Measurements from ENCODE around the gene TPRX1.
"Not testable (repeated sequence)": the region's sequence is repeated elsewhere in the genome, so short reads cannot be mapped to it uniquely, and the experiment has no call there.

The TPRX1 gene

DNA sequence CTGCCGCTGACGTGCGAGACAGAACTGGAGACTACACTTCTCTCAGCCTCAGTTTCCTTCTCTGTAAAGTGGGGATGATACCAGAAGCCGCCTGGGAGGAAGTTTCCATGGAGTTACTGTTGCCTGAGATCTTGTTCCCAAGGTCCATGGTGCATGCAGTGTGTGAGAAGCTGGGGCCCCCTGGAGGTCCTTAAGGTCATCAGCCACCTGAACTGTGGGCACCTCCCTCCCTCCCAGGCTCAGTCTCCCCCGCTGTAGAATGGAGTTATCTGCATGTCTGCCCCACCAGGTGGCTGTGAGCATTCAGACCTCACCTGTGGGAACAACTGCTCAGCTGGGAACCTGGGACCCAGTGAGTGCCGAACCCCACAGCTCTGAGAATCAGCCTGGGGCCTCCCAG is 20.0 kb upstream of the TPRX1 start:
- Histone ChIP-seq H3K4me2 (ENCODE audit: low read length) (no peak overlapping the region), H3K9ac (no peak overlapping the region), H3K27me3 (ENCODE audit: control insufficient read depth, insufficient read depth, low read length) (no peaks in the 10 kb centered on the region), H3K4me1 (no peaks in the 10 kb centered on the region), H3K27ac (no peak overlapping the region), H3K79me2 (no peaks in the 10 kb centered on the region), H3K9me3 (ENCODE audit: control insufficient read depth, low read length) (no peaks in the 10 kb centered on the region), H2AFZ (no peak overlapping the region), H3K36me3 (ENCODE audit: control insufficient read depth, insufficient read depth, low read length) (no peaks in the 10 kb centered on the region), H3K4me3 (ENCODE audit: low read depth, low read length) (no peak overlapping the region)
- TF ChIP-seq, protein P1, sequence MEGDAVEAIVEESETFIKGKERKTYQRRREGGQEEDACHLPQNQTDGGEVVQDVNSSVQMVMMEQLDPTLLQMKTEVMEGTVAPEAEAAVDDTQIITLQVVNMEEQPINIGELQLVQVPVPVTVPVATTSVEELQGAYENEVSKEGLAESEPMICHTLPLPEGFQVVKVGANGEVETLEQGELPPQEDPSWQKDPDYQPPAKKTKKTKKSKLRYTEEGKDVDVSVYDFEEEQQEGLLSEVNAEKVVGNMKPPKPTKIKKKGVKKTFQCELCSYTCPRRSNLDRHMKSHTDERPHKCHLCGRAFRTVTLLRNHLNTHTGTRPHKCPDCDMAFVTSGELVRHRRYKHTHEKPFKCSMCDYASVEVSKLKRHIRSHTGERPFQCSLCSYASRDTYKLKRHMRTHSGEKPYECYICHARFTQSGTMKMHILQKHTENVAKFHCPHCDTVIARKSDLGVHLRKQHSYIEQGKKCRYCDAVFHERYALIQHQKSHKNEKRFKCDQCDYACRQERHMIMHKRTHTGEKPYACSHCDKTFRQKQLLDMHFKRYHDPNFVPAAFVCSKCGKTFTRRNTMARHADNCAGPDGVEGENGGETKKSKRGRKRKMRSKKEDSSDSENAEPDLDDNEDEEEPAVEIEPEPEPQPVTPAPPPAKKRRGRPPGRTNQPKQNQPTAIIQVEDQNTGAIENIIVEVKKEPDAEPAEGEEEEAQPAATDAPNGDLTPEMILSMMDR (IDR thresholded peaks at IDR 0.05) = no peak

DNA sequence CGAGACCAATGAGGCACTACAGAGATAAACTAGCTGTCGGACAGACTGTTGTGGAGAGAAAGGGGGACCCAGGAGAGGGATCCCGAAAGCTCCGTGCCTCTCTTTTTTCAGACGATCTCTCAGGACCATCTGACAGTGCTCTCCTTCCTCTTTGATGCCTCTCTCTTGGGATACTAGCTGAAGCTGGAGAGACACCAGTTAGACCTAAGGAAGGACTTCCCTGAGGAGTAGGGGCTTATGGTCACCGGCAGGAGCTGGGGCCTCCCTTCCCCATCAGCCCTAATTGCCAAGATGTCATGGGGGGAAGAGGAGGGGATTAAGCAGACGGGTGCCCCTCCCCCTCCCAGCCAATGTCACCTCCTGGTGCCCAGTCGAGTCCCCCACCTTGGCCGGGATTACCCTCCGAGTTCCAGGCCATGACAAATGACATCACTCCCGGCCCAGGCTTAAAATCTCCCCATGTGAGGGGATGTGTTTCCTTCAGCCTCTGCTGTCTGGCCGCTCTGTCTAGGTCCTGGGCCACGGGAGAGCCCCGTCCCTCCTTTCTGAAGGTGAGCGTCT is 17.2 kb upstream of the TPRX1 start, which contains the start of gene CRX:
TSS of gene CRX (plus strand) at position 478 of the 561 bp plus-strand sequence. CDS start 12,507 bp downstream, outside the sequence.
- H3K9ac ChIP-seq = no peak within 1 kb of the TSS
- no peak within 1 kb of the TSS for H3K4me3 ChIP-seq (ENCODE audit: low read depth, low read length)
- H3K4me2 ChIP-seq (ENCODE audit: low read length) = no peak within 1 kb of the TSS
- no peak within 1 kb of the TSS for H2AFZ ChIP-seq
- H3K79me2 ChIP-seq = no peaks in the 10 kb centered on the region
- H3K27me3 ChIP-seq (ENCODE audit: control insufficient read depth, insufficient read depth, low read length) = no peaks in the 10 kb centered on the region
- no peaks in the 10 kb centered on the region for H3K9me3 ChIP-seq (ENCODE audit: control insufficient read depth, low read length)
- no peaks in the 10 kb centered on the region for H3K4me1 ChIP-seq
- H3K36me3 ChIP-seq (ENCODE audit: control insufficient read depth, insufficient read depth, low read length) = no peaks in the 10 kb centered on the region
- TF ChIP-seq, protein P1 (IDR thresholded peaks at IDR 0.05) = no peak
- no peak within 1 kb of the TSS for H3K27ac ChIP-seq

DNA sequence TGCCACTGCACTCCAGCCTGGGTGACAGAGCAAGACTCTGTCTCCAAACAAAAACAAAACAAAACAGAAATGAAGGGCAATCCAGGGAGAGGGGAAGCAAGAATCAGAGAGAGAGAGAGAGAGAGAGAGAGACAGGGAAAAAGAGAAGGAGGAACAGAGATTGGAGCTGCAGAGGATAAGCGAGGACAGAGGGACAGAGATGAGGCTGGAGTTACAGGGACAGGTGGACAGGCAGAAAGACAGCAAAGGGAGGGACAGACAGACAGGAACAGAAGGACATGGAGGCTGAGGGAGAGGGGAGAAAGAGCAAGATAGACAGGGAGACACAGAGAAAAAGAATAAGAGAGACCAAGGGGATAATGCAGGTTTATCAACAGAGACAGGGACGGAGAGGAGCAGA is 16.1 kb upstream of the TPRX1 start:
- Histone ChIP-seq H3K9ac (no peak overlapping the region), H3K4me1 (no peaks in the 10 kb centered on the region), H3K36me3 (ENCODE audit: control insufficient read depth, insufficient read depth, low read length) (no peaks in the 10 kb centered on the region), H3K4me2 (ENCODE audit: low read length) (no peak overlapping the region), H2AFZ (no peak overlapping the region), H3K27ac (no peak overlapping the region), H3K79me2 (no peaks in the 10 kb centered on the region), H3K4me3 (ENCODE audit: low read depth, low read length) (no peak overlapping the region), H3K9me3 (ENCODE audit: control insufficient read depth, low read length) (no peaks in the 10 kb centered on the region), H3K27me3 (ENCODE audit: control insufficient read depth, insufficient read depth, low read length) (no peaks in the 10 kb centered on the region)
- TF ChIP-seq, protein P1 (IDR thresholded peaks at IDR 0.05) = no peak

DNA sequence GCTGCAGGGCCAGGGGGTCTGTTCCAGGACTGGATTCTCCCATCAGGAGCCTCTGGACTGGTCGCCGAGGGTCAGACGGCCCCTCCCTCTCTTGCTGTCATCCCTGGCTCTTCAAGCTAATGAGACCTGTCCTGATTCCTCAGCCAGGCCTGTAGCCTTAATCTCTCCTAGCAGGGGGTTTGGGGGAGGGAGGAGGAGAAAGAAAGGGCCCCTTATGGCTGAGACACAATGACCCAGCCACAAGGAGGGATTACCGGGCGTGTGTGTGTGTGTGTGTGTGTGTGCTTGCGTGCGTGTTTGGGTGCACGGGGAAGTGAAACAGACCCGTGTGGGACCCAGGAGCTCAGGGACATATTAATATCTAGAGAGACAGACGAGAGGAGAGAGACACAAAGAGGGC is 15.5 kb upstream of the TPRX1 start:
- Histone ChIP-seq H3K4me2 (ENCODE audit: low read length) (no peak overlapping the region), H2AFZ (no peak overlapping the region), H3K27ac (no peak overlapping the region), H3K9ac (no peak overlapping the region), H3K9me3 (ENCODE audit: control insufficient read depth, low read length) (no peaks in the 10 kb centered on the region), H3K4me1 (no peaks in the 10 kb centered on the region), H3K36me3 (ENCODE audit: control insufficient read depth, insufficient read depth, low read length) (no peaks in the 10 kb centered on the region), H3K27me3 (ENCODE audit: control insufficient read depth, insufficient read depth, low read length) (no peaks in the 10 kb centered on the region), H3K4me3 (ENCODE audit: low read depth, low read length) (no peak overlapping the region), H3K79me2 (no peaks in the 10 kb centered on the region)
- TF ChIP-seq, protein P1 (IDR thresholded peaks at IDR 0.05) = no peak

DNA sequence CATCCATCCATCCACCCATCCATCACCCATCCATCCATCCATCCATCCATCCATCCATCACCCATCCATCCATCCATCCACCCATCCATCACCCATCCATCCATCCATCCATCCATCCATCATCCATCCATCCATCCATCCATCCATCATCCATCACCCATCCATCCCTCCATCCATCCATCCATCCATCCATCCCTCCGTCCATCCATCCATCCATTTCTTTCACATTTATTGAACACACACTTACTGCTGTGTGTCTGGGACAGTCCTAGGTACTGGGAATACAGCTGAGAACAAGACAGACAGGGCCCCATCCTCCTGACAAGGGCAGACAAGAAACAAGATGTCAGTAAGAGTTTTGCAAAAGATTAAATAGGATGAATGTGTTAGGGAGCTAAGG is 13.9 kb upstream of the TPRX1 start:
- not testable (repeated sequence) for H3K36me3 ChIP-seq (ENCODE audit: control insufficient read depth, insufficient read depth, low read length); H3K9ac ChIP-seq; H3K27ac ChIP-seq; H3K4me1 ChIP-seq; H3K4me3 ChIP-seq (ENCODE audit: low read depth, low read length); H3K27me3 ChIP-seq (ENCODE audit: control insufficient read depth, insufficient read depth, low read length); H3K4me2 ChIP-seq (ENCODE audit: low read length); H2AFZ ChIP-seq; H3K9me3 ChIP-seq (ENCODE audit: control insufficient read depth, low read length); H3K79me2 ChIP-seq

DNA sequence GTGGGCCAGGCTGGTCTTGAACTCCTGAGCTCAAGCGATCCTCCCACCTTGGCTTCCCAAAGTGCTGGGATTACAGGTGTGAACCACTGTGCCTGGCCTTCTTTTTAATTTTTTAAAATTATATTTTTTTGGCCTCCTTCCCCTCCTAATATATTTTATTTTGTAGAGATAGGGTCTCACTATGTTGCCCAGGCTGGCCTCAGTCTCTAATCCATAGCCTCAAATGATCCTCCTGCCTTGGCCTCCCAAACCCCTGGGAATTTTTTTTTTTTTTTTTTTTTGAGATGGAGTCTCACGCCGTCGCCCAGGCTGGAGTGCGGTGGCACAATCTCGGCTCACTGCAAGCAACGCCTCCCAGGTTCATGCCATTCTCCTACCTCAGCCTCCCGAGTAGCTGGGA is 11.9 kb upstream of the TPRX1 start:
- not testable (repeated sequence) for H3K27ac ChIP-seq; H3K9ac ChIP-seq; H3K79me2 ChIP-seq; H3K4me2 ChIP-seq (ENCODE audit: low read length); H3K36me3 ChIP-seq (ENCODE audit: control insufficient read depth, insufficient read depth, low read length); H3K4me1 ChIP-seq; H2AFZ ChIP-seq; H3K4me3 ChIP-seq (ENCODE audit: low read depth, low read length); H3K9me3 ChIP-seq (ENCODE audit: control insufficient read depth, low read length); H3K27me3 ChIP-seq (ENCODE audit: control insufficient read depth, insufficient read depth, low read length)

All from parathyroid adenoma (tissue), 2 donors.